Measurements from ENCODE around the gene CSF2RB.
"Not testable (repeated sequence)": the region's sequence is repeated elsewhere in the genome, so short reads cannot be mapped to it uniquely, and the experiment has no call there.

CSF2RB gene

DNA sequence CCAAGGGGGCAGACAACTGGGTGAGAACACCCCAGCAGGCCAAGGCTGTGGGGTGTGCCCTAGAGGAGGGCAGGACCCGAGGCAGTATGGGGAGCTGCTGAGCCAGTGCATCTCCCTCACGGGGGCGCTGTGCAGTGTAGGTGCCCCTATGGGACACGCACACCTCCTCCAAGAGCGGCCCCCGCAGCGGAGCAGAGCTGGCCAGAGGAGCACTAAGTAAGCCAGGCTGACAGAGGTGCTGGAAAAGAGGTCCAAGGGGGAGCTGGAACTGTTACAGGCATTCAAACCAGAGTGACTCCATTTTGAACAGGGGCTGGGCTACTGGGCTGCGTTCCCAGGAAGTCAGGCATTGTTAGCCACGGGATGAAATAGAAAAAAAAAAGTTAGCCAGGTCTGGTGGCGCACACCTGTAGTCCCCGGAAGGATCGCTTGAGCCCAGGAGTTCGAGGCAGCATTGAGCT is 64.0 kb downstream of the CSF2RB start:
- peak; percentile 61 to 78 for DNase-seq

DNA sequence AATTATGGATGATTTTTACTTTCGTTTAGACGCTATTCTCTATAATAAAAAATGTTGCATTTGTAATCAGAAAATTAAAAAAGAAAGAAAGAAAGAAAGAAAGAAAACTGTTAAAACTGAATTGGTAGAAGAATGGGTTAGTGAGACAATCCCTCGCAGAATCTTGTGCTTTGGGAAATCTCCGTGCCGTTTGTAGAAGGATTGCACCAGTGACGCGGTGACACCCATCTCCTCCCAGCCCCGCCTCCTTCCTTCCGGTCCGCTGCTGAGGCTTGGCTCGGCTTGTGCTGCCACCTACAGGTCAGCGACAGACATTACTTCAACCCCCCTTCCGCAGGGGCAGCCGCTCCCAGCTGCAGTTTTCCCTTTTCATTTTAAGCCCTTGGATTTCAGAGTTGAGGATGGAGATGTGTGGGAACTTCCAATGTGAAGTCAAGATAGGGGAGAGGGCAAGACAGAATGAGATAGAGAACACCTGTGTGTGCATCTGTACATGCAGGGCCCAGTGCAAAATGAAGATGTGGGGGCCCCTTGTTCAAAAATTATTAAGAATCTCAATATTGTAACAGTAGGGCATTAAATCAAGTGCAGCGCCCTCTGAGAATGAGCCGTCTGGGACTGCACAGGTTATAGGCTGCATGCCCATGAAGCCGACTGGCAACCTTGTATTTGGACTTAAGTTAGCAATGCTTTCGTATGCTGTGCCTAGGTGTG is 64.7 kb downstream of the CSF2RB start:
- peak; percentile 55 to 87 for DNase-seq

DNA sequence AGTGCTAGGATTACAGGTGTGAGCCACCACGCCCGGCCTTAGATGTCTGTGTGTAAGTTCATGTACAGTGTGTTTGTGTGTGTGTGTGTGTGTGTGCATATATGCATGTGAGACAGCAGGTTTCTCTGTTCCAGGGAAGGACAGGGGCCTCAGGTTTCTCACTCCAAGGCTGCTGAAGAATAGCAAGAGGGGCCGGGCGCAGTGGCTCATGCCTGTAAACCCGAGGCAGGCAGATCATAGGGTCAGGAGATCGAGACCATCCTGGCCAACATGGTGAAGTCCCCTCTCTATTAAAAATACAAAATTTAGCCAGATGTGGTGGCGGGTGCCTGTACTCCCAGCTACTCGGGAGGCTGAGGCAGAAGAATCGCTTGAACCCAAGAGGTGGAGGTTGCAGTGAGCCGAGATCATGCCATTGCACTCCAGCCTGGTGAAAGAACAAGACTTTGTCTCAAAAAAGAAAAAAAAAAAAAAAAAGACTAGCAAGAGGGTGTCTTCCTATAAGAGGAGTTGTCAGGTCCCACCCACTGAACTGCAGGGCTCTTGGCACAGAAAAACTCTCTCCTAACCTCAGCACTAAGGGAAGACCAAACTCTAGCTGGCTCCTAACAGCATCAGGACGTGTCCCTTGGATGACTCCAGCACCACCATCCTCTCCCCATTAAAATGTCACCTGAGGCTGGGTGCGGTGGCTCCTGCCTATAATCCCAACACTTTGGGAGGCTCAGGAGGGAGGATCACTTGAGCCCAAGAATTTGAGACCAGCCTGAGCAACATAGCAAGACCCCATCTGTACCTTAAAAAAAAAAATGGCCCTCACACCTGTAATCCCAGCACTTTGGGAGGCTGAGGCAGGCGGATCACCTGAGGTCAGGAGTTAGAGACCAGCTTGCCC is 65.8 kb downstream of the CSF2RB start:
- no peak for DNase-seq

DNA sequence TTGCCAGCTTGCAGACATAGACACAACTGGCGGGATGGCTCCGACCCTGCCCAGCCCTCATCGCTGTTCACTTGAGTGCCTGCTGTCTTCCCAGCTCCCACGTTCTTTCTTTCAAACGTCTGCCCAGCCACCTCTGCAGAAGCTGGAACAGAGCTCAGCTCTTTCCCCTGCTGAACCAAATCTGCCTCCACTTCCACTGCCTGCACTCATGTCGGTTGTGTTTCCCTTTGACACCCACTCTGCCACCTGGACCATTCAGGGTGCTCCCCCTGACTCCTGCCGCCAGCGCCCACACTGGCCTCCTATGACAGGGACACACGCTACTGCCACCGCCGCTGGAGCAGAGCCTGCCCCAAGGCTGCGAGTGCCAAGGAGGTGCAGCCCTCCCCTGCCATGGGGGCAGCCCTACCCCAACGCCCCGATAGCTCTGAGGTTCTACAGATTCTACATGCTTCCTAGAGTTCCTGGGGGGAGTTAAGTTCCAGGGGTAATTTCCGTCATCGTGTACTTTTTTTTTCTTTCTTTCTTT is 67.9 kb downstream of the CSF2RB start:
- DNase-seq = no peak

DNA sequence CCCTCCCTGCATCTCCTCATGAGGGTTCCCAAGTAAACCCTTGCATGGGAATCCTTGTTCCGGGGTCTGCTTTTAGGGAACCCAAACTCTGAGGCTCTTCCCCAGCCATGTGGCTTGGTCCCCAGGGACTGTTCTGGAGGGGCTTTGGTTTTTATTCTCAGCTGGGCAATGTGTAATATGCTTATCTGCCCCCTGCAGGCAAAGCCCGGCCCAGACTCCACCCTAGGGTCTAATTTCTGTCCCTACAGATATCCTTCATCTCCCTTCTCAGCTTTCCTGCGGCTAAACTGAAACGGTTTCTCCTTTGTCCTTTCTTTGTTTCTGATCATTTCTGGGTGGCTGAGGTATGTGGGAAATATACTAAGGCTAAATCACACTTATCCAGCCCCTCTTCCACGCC is 68.7 kb downstream of the CSF2RB start:
- no peak for DNase-seq

DNA sequence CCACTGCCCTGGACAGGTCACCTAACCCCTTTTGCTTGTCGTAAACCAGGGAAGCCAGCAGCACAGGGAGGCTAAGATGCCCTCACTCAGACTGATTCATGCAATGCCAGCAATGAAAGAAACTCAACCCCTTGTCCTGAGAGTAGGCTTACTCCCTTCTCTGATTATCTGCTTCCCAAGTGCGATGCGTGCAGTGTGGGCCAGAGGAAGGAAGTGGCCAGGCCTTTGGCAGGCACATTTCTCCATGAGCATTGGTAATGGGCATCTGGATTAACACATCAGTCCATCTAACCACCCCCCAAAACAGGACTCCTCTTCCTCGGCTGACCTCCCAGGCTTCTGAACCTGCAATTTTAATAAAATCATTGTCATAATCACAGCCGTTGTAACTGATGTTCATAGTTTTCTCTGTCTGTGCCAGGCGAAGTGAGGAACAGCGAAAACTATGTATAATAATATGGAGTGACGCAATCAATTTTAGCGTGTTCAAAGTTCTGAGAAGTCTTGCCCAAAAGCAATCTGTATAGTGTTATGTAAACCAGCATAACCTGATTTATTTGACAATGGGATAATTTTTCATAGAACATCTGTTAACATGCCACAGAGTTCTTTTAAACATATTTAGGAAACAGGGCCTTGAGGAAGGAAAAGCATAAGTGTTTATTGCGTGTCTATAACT is 71.9 kb downstream of the CSF2RB start:
- DNase-seq = no peak

DNA sequence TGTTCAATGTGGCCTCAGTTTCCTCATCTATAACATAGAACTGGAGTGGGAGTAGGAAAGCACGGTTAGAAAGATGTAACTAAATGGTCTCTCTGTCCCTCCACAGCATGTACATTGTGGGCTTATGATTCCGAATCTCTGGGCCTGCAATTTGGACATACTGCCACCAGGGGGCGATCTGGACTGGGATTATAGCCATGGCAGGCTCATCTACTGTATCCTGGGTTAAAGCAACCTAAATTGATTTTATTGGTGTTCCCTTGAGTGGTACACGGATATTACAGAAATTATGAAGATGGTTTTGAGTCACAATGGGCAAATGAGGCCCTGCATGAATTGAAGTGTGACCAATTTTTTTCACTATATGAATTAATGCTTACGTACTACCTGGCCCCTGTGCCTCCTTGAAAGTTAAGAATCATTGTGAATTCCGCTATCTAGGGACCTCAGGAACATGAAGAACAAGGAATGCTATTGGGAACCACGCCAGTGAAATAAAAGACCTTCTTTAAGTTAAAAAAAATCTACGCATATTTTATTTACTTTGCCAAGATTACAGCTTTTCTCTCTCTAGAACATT is 72.9 kb downstream of the CSF2RB start:
- no peak for DNase-seq

DNA sequence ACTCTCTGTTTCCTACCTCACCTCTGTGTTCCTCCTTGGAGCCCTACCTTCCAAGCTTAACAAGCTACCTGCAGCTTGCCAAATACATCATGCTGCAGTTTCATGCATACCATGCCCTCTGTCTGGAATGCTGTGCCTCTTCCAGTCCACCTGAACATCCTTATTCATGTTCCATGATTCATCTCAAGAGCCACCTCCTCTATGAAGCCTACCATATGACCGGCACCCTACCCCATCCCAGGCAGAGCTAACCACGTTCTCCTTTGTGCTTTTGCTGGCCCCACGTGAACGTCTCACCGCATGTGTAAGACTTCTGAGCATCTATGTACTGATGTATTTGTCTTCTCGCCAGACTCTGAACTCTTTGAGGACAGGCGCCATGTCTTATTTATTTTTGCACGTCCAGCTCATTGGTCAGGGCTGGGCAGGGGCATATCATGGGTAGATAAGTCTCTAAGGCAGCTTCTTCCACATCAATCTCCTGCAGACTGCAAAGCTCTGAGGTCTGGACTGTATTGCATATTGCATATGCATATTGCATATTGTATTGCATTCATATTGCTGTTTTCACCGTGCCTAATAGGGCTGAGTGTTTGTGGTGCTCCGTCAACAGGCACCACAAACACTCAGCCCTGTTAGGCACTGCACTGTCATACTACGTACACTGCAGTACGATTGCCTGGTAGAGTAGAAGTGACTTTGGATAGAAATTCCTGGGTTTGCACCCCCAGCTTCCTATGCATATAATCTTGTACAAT is 74.8 kb downstream of the CSF2RB start:
- no peak for DNase-seq

DNA sequence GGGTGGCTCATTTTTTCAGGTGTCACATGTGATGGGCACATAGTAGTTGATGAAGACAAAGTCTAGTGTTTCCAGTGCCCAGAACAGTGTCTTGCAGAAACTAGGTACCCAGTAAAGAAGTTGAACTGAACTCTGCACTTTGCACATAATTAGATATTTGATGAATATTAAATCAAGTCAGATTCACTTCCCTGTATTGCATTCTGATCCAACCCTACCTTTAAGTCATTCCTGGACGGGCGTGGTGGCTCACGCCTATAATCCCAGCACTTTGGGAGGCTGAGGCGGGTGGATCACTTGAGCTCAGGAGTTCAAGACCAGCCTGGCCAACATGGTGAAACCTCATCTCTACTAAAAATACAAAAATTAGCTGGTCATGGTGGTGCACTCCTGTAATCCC is 75.6 kb downstream of the CSF2RB start:
- DNase-seq = not testable (repeated sequence)

Data from NCI-H1930 (cell line).